Bone marrow (tissue), 2 donors: ENCODE measurements around the gene RPP14.
A peak's percentile ranks its signal among the peaks of the same experiment; 100 is the strongest.

Experiments
- DNase-seq, 2 donors: peaks; one replicate each; lab custom pipeline; 2025; lab: John Stamatoyannopoulos, UW

Gene RPP14

DNA sequence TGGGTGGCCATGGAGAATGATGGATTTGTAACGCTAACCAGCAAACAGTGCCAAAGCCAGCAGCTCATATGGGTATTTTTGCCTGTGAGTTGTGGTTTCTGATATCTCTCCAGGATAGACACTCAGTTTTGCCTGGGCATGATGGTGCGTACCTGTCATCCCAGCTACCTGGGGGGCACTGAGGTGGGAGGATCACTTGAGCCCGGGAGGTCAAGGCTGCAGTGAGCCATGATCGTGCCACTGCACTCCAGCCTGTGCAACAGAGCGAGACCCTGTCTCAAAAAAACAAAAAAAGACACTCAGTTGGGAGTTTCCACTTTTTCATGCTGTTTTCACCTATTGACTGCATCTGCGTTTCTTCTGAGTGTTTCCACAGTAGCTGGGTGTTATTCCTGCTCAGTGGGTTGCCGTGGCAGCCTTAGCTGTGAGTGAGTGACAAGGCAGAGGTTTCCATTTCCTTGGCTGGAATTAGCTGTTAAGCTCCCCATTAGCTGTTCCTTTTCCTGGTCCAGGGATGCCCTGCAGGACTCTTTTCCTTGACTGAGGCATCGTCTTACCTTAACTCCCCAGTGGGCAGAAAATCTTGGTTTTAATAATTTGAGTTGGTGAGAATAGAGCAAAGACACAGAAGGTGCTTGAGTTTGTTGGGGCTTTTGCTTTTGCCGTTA is 14.2 kb upstream of the RPP14 start:
- no peak for DNase-seq

DNA sequence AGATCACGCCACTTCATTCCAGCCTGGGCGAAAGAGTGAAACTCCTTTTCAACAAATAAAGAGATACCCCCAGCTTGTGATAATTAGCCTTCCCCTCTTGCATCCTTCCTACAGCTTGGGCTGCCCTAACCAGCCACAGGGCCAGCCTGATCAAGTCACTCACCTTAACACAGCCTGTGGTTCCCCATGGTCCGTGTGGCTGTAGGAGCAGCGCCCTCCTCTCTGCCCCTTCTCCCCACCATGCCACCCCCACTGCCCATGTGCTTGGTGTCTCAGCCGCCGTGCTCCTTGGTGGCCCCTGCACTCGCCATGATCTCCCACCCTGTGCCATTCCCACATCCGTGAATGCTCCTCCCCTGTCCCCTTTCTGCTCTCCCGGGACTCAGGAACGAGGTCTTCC is 13.2 kb upstream of the RPP14 start:
- no peak for DNase-seq

DNA sequence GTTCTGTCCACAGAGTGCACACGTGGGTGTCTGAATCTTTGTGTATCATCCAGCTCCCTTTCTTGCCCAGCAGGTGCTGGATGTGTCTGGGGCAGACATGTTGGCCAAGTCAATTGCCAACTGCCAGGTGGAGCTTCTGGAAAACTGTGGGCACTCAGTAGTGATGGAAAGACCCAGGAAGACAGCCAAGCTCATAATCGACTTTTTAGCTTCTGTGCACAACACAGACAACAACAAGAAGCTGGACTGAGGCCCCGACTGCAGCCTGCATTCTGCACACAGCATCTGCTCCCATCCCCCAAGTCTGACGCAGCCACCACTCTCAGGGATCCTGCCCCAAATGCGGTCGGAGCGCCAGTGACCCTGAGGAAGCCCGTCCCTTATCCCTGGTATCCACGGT is 12.5 kb upstream of the RPP14 start:
- no peak for DNase-seq

DNA sequence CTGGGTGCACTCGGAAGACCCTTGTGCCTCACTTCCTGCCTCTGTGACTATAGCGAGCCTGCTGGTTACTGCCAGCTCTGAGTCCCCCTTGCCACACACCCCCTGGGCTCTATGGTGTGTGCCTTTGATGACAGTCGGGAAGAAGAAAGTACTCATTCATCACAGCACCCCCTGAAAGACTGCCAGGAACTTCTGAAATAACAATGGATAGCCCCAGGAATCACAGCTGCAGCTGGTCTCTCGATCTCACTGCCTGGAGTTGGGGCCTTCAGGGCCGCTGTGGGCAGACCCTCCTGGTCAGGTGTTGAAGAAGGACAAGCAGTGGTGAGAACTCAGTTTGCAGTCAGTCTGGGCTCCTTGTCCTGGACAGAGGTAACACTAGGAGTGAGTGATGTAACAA is 9.8 kb upstream of the RPP14 start:
- no peak for DNase-seq

DNA sequence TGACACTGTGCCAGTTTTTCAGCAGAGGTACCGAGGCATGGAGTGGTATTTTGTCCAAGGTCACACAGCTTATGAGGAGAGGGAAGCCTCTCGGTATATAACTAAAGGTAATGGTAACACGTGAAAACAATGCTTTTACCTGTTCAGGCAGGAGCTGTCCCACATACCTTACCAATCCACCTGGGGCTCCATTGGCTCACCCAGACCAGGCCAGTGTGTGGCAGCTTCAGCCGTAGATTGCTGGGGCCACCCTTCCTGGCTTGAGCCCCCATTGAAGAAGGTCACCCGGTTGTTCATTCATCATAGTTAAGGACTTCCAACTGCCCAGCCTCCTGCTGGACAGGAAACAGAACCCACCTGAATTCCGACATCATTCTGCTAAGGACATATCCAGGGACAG is 9.2 kb upstream of the RPP14 start:
- DNase-seq, result no peak

DNA sequence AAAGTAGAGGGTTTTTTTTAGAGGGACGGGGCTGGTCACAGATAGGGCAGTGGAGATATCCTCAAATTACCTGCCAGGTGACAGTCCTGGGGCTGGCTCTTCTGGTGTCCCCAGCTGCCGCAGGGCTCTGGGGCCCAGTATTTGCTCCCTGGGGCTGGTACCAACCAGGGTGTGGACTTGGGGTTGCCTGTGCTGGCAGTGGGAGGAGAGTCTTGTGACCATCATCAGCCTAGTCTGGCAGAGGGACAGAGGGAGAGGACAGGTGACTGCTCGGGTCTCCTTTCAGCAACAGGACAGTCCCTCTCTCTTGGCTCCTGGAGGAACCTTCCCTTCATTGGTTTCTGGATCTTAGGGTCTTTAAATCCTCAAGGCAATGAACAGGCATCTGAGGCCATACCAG is 7.9 kb upstream of the RPP14 start:
- no peak for DNase-seq

DNA sequence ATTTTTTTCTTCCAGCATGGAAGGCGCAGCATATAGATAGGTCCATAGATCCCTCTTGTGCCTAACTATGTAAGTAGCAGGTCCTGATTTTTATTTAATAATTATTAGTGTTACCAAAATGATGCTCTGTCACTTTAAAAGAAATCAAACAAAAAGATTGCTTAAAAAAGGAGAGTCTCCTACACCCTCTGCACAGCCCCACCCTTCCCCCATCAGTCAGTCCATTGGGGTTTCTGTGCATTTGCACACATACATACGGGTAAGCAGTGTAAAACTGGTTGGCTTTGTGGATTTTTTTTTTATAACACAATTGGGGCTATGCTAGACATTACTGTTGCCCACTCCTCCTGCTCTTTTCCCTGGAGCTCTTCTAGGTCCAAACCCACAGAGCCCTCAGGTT is 7.0 kb upstream of the RPP14 start:
- no peak for DNase-seq

DNA sequence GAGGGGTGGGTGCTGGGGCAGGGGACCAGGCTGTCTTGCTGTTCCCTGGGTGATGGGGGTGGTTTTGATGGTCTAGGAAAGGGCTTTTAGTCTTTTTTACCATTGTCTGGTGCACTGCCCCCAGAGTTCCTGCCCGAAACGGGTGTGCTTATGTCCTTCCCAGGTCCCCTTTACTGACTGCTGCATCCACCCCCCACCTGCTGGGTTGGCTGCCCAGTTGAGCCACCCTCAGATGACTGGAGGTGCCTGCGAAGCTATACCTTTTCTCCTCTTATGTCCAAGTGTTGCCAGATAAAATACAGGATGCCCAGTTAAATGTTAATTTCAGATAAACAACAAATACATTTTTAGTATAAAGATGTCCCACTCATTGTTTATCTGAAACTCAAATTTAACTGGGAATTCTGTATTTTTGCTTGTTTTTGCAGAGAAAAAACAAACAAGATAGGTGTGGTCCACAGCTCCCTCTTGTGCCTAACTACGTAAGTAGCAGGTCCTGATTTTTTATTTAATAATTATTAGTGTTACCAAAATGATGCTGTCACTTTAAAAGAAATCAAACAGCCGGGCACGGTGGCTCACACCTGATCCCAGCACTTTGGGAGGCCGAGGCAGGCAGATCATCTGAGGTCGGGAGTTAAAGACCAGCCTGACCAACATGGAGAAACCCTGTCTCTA is 6.1 kb upstream of the RPP14 start:
- DNase-seq, result peak in 1 of 2 donors; percentile 12

DNA sequence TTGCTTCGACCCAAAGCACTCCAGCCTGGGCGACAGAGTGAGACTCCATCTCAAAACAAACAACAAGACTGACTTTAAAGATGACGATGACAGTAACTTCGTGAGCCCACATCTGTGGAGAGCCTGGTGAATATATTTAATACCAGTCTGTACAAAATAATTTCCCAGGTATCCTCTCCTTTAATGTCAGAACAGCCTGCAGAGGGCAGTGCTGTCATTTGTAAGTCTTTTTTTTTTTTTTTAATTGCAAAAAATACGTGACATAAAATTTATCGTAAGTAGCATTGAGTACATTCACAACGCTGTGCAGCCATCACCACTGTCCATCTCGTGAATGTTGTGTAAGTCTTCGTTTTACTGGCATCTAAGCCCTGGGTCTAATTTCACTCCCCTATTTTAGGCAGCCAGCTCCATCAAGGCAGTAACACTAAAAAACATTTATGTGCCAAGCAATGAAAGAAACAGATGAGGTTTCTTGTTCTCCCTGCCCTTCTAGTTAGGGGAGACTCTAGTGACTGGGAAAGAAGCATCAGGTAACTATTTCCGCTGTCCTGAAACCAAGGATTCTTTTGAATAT is 1.7 kb downstream of the RPP14 start:
- DNase-seq, result peak in 1 of 2 donors; percentile 29

DNA sequence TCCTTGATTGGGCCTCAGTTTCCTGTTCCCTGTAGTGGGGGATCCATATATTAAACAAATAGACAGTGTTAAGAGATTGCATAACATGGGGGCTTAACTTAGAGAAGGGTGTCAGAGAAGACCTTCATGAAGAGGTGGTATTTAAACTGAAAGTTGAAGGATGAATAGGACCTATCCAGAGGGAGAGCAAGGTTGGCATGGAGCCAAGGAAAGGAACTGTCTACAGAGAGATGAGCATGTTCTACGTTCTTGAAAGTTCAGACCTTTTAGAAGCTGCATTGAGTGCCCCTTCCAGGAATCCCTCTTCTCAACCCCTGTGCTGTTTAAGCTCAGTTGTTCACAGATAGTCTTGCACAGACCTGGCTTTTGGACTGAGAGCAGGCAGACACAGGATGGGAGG is 2.7 kb downstream of the RPP14 start:
- DNase-seq, result no peak

DNA sequence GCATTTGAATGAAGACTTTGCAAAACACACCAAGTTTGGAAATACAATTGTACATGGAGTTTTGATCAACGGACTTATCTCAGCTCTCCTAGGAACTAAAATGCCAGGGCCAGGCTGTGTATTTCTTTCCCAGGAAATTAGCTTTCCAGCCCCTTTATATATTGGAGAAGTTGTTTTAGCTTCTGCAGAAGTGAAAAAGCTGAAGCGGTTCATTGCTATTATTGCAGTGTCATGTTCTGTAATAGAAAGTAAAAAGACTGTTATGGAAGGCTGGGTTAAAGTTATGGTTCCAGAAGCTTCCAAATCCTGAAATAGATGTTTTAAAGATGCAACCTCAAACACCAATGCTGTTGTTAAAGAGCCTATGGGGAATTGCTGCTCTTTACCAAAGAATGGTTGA is 11.8 kb downstream of the RPP14 start:
- DNase-seq, result no peak

DNA sequence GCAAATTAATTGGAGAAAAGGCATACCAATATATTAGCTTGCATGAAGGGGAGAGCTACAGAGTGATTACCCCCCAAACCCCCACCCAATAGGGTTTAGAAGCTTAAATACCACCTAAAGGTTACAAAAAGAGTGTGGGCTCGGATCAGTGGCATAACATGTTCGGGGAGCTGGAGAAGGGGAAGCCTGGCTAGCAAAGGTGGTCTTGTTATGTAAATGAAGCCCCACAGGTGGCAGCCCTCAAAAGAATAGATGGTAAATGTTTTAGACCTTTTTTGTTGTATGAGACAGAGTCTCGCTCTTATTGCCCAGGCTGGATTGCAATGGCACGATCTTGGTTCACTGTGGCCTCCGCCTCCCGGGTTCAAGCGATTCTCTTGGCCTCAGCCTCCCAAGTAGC is 15.7 kb downstream of the RPP14 start:
- no peak for DNase-seq

DNA sequence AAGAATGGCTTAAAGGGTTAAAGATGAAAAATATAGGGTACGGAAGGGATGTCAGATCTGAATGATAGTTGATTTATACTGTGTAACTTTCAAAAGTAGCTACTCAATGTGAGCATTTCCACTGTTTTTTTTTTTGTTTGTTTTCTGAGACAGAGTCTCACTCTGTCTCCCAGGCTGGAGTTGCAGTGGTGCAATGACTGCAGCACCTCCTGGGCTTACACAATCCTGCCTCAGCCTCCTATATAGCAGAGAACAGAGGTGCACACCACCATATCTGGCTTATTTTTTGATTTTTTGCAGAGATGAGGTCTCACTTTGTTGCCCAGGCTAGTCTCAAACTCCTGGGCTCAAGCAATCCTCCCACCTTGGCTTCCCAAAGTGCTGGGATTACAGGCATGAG is 16.7 kb downstream of the RPP14 start:
- no peak for DNase-seq

DNA sequence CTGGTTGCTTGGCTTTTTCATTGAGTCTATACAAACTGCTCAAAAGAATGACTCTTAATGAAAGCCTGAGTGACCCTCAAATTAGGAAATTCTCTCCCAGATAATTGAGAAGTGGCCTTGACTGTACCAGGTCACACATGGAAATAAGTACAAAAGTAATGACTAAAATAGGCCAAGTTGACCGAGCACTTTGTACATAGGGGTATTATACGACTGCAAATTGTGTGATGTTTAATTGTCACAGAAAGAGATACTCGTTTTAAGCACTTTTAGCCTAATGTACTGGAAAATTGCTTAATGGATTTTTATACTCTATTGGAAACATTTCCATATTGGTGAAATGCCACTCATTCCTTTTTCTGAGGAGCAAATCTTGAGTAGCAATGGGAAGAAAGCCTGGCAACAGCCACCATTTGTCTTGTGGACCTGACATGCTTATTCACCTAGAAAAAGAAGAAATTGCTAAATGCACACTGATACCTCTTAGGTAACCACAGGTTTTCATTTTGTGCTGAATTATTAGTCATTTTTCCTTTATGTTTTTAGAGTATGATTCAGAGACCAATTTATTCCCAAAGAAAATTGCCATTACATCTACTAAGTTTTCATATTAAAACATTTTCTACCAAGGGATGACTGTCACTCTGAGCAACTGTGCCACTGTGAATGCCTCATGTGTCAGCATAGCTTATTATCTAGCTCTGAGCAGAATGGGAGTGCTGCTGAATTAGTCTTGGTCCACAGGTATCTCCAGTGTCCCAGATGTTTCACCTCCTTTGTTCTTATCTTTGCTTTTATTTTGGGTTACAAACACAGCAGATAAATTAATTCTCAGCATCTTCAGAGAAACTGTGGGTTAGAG is 17.7 kb downstream of the RPP14 start:
- no peak for DNase-seq

DNA sequence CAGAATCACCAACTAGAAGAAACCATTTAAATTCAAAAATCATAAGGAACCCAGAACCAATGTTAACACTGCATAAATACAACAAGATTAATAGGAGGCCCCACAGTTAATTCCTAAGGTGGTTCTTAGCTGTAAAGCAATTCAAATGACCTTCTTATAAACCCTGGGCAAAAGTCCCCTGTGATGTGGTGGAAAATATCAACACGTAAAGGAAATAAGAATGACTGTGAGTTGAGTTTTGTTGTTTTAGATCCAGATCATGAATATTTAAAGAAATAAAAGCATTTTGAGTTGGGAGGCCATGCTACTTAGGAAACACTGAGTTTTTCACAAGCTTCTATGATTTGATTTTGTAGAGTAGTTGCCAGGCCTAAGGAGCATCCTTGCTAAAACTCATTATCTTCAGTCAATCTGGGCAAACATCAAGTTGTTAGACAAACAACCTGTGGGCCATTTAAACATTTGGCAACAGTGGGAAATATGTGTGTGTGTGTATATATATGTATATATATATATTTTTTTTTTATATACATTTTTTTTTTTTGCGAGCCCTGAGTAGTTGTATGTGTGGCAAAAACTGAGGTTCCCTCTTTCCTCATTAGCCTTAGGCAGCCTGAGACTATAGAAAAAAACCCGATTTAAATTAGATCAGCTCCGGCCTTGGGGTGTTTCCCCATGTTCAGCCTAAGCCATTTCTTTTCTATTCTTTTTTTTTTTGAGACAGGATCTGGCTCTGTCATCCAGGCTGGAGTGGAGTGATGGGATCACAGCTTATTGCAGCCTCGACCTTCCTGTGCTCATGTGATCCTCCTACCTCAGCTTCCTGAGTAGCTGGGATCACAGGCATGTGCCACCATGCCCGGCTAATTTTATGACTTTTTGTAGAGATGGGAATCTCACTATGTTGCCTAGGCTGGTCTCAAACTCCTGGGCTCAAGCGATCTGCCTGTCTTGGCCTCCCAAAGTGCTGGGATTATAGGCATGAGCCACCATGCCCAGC is 18.6 kb downstream of the RPP14 start:
- no peak for DNase-seq

DNA sequence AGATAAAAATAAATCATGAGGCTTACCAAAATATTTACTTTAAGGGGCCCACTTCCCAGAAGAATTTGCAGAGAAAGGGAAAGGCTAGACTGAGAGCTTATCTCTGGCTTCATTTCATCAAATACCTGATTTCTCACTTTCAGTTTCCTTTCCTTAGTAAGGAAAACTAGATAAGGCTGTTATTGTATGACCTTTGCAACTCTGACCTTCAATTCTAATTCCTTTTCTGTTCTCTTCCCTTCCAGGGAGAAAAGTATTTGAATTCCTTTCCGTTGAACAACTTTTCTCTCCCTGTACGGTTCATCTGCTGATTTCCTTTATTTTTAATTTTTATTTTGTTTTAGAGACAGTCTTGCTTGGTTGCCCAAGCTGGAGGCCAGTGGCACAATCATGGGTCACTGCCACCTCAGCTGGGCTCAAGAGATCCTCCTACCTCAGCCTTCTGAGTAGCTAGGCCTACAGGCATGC is 19.5 kb downstream of the RPP14 start:
- no peak for DNase-seq

DNA sequence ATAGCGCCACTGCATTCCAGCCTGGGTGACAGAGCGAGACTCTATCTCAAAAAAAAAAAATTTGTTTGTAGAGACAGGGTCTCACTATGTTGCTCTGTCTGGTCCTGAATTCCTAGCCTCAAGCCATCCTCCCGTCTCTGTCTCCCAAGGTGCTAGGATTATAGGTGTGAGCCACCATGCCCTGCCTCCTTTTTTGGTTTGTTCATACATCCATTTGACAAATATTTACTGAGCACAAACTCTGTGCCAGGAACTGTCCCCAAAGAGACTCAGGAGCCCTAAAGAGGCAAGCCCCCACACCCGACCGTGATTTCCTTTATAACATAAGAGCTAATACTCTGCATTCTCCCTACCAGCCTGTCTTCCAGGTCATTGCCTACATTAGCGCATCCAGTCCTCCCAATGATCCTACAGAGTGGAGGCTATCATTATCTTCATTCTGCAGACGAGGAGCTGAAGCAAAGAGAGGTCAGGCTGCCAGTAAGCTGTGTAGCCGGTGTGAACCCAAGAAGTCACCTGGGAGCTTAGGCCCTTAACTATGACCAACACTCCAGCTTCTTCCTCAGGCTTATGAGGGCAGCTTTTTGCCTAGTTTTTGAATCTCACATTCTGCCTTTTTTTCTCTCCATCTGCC is 20.3 kb downstream of the RPP14 start:
- no peak for DNase-seq

DNA sequence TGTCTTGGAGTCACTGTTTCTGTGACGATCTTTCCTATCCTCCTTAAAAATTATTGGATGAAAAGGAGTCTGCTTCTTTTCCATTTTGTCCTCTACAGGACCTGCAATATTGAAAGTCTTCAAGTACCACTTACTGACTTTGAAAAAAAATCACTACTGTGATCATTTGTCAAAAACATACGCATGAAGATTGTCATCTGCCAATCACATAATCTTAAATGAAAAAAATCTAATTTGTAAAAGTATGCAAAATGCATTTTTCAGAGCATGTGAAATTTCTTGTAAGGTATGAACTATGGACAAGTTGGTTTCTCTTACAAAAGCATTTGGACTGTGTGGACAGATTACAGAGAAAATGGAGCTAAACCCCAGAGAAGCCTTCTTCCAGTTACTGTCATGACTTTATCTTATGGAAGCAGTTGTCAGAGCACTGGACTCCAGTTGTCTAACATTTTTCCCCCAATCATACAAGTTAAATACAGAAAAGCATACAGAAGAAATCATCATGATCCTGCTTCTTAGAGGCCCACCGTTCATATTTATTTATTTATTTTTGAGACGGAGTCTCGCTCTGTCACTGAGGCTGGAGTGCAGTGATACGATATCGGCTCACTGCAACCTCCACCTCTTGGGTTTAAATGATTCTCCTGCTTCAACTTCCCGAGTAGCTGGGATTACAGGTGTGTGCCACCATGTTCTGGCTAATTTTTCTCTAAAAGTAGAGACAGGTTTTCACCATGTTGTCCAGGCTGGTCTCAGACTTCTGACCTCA is 23.3 kb downstream of the RPP14 start:
- peak in 1 of 2 donors; percentile 7 for DNase-seq

DNA sequence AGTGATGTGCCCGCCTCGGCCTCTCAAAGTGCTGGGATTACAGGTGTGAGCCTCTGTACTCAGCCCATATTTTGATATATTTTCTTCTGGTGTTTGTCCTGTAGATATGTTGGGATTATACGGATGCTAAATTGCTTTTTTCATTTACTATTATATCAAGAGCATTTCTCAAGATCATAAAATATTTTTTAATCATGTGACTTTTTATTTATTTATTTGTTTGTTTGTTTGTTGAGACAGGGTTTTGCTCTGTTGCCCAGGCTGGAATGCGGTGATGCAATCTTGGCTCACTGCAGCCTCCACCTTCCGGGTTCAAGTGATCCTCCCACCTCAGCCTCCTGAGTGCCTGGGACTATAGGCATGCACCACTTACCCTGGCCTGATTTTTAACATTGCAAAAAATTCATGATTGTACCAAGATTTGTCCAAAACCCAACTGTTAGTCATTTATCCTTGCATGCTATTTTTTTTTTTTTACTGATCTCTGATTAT is 23.9 kb downstream of the RPP14 start:
- no peak for DNase-seq

DNA sequence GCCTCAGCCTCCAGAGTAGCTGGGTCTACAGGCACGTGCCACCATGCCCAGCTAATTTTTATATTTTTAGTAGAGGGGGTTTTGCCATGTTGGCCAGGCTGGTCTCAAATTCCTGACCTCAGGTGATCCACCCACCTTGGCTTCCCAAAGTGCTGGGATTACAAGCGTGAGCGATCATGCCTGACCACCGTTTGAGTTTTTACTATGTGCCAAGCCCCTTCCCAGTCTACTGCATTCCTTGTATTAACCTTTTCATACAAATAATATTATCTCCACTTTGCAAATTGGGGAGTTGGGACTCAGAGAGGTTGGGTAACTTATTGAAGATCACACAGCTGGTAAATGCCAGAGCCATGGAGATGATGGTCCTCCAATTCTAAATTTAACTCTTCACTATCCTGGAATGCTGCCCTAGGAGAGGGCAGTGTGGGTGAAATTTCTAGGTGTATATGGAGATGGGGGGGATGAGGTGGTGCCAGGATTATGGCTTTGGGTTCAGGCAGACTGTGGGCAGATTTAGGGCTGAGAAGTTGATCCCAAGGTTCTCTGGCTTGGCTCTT is 25.6 kb downstream of the RPP14 start:
- DNase-seq, result no peak
